IPS-NIHi7 (cell line): Measurements from ENCODE around the gene DBH.
A peak's percentile ranks its signal among the peaks of the same experiment; 100 is the strongest.
"Not testable (repeated sequence)": the region's sequence is repeated elsewhere in the genome, so short reads cannot be mapped to it uniquely, and the experiment has no call there.

Experiments
- DNase-seq: peaks from one replicate; pipeline ENCODE4 v3.0.0; 2012; ENCODE audit warnings: mixed read lengths; ENCODE audit errors: extremely low spot score

DBH gene

GRCh38 chr9:133666387-133666786 is 30.2 kb downstream of the DBH start:
- DNase-seq: no peak

- no peak for DNase-seq
These were observed 30.7 kb downstream of the DBH start for GRCh38 chr9:133666845-133667244.

- no peak for DNase-seq
These were observed 31.7 kb downstream of the DBH start for GRCh38 chr9:133667759-133668450.

GRCh38 chr9:133669182-133669801 is 33.1 kb downstream of the DBH start:
- no peak for DNase-seq

GRCh38 chr9:133670466-133670865 is 34.3 kb downstream of the DBH start:
- no peak for DNase-seq

DNA sequence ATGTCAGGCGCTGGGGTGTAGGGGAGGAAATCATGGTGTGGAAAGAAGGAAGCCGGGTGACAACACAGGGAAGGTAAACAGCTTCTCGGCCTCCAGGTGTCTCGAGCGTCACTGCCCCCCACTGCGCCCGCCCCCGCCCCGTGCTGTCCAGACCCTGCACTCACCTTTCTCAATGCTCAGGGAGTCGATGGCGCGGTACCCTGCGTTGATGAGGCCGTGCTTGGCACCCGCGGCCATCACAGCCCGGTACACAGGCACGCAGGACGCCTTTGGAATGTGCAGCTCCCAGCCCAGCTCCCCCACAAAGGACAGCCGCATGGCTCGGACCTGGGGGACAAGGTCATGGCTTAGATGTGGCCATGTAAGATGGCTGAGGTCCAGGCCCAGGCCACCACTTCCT is 35.2 kb downstream of the DBH start:
- no peak for DNase-seq

DNA sequence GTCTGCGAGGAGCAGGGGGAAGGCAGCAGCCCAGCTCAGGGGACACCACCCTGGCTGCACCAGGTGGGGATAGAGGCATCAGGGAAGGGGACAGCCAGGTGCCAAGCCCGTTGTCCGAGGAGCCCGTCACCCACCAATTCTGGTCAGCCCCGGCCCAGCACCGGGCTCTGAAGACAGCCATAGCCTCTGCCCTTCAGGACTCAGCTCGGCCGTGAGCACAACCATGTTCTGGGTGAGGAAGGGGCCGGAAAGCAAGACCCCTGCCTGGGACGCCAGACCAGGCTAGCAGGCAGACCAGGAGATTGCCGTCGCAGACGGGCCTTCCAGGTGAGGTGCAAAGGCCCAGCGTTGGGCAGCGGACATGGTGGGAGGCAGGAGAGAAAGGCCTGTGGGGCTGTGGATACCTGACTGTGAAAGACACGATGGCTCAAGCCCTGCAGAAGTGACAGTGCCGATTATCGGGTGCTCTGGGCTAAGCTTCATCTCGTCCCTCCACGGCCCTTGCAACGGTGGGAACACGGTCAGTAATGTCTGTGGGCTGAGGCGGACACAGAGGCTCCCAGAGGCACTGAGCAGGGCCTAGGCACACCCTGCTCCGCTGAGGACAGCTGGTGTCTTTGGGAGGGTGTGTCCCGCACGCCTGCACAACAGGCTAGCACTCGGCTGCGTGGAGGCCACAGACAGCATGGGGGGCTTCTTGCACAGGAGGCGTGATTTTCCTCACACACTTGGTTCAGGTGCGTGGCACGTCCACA is 36.5 kb downstream of the DBH start:
- no peak for DNase-seq

- no peak for DNase-seq
These were observed 37.1 kb downstream of the DBH start for GRCh38 chr9:133673258-133673655.

GRCh38 chr9:133674091-133674490 is 37.9 kb downstream of the DBH start:
- DNase-seq: no peak

GRCh38 chr9:133675796-133676195 is 39.6 kb downstream of the DBH start:
- not testable (repeated sequence) for DNase-seq

DNA sequence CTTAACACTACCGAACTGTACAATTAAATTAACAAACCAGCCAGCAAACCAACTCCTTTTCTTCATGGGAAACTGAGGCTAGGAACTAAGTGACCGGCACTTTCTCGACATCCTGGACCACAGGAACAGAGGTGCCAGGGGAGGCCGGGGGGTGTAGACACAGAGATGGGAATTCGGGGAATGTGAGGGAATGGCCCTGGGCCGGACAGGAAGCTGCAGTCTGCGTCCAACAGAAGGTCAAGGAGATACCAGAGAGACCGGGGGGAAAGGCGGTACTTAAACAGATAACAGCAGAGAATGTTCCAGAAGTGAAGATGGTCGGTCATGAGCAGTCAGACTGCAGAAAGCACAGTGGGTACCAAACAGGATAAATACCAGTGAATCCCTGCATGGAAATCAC is 40.3 kb downstream of the DBH start:
- DNase-seq: no peak

- no peak for DNase-seq
These were observed 41.2 kb downstream of the DBH start for GRCh38 chr9:133677126-133678010.

- DNase-seq: no peak
These were observed 42.9 kb downstream of the DBH start for GRCh38 chr9:133679056-133679455.

DNA sequence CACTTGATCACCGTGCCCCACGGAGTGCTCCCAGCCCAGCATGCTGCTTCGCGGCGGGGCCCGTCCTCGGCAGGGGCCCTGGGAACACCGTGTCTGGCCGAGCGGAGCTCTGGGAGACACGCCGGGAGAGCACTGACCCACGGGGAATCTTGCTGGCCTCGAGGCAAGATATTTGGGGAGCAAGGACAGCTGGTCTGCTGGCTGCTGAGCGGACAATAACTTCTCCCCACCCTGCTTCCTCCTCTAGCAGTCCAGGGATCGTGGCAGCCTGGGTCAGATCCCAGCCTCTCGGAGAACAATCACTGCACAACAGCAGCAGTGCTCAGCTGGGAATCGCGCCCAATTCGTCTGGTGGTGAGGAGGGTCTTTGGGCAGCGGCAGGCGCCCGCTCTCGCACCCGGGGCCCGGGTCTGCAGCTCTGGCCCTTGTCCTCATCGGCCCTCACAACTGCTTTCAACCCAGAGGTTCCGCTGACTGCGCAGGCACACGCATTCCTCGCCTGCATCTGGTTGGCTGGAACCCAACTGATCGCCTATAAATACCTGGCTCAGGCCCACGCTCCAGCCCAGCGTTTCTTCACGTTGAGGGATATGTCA is 43.4 kb downstream of the DBH start:
- no peak for DNase-seq

- no peak for DNase-seq
These were observed 44.2 kb downstream of the DBH start for GRCh38 chr9:133680250-133680975.

GRCh38 chr9:133680976-133681657 is 45.0 kb downstream of the DBH start:
- DNase-seq: no peak

- no peak for DNase-seq
These were observed 45.6 kb downstream of the DBH start for GRCh38 chr9:133681658-133682306.

GRCh38 chr9:133682818-133683585 is 46.8 kb downstream of the DBH start:
- DNase-seq: no peak

DNA sequence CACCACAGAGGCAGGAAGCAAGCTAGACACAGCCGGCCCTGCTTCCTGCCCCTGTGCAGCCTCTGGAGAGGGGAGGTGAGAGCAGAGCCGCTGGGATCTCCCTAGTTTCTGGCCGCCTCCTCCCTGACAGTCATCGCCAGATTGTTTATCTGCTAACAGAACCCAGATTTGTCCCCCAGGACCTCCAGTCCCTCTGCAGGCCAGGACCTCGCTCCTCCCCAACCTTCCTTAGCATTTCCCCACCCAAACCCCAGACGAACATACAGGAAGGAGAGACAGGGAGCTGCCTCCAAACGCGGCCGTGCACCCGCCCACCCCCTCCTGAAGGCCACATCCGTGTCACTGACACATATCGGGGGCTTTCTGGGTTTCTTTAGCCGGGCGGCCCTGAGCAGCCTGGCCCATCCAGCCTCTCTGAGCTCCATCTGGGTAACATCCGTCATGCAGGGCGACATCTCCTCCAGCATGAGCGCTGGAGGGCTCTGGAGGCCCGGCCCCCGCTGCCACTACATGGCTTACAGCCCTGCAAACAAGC is 47.5 kb downstream of the DBH start:
- DNase-seq: peak; percentile 44
